Osteoblast (primary cell): ENCODE results near the gene RILP. TPM values are rescaled to one million over a fixed set of nuclear protein-coding genes. Genes with fewer than 3 reads are reported as not detected.
"Not testable (repeated sequence)": the region's sequence is repeated elsewhere in the genome, so short reads cannot be mapped to it uniquely, and the experiment has no call there.

ENCODE experiments used
- DNase-seq: peaks from one replicate; pipeline ENCODE4 v3.0.0; 2011; ENCODE audit warnings: low spot score, mixed read lengths; ENCODE audit not compliant: insufficient read length; ENCODE audit errors: missing footprints
- H2AFZ ChIP-seq: 2 replicates; pipeline ENCODE4 v1.6.0; 2011; ENCODE audit warnings: mild to moderate bottlenecking, low read length
- H3K27ac ChIP-seq: 2 replicates; pipeline ENCODE4 v1.5.1; 2011; ENCODE audit warnings: mild to moderate bottlenecking, low read depth, low read length, moderate library complexity
- H3K27me3 ChIP-seq: 2 replicates; pipeline ENCODE4 v1.6.0; 2012; ENCODE audit warnings: mild to moderate bottlenecking, control low read depth, inconsistent platforms, low read length, moderate library complexity; ENCODE audit not compliant: insufficient read depth
- H3K36me3 ChIP-seq: 2 replicates; pipeline ENCODE4 v1.5.1; 2011; ENCODE audit warnings: mild to moderate bottlenecking, low read length, control low read depth, moderate library complexity; ENCODE audit not compliant: insufficient read depth
- H3K4me1 ChIP-seq: 2 replicates; pipeline ENCODE4 v1.5.1; 2011; ENCODE audit warnings: mild to moderate bottlenecking, low read length, control low read depth, moderate library complexity; ENCODE audit not compliant: insufficient read depth
- H3K4me2 ChIP-seq: 2 replicates; pipeline ENCODE4 v1.6.0; 2011; ENCODE audit warnings: mild to moderate bottlenecking, low read length; ENCODE audit not compliant: insufficient read depth
- H3K4me3 ChIP-seq: fragments of 200-600 bp; sonication (generic); 3 replicates; pipeline ENCODE4 v1.5.1; 2012; ENCODE audit warnings: mild to moderate bottlenecking, low read length, inconsistent platforms; ENCODE audit not compliant: insufficient read depth
- H3K79me2 ChIP-seq: 2 replicates; pipeline ENCODE4 v1.6.0; 2012; ENCODE audit warnings: mild to moderate bottlenecking, low read length, control low read depth, inconsistent platforms; ENCODE audit not compliant: insufficient read depth
- H3K9me3 ChIP-seq: 2 replicates; pipeline ENCODE4 v1.5.1; 2011; ENCODE audit warnings: low read depth, low read length, control low read depth
- H4K20me1 ChIP-seq: 2 replicates; pipeline ENCODE4 v1.6.0; 2012; ENCODE audit warnings: mild to moderate bottlenecking, low read length, control low read depth; ENCODE audit not compliant: insufficient read depth
- CTCF ChIP-seq: IDR thresholded peaks from 2 replicates; pipeline ENCODE4 v1.5.1; 2011; ENCODE audit warnings: mild to moderate bottlenecking, low read depth, low read length, moderate library complexity; ENCODE audit errors: extremely low read depth
- total RNA-seq: library from RNA; depleted of rRNA; stranded (reverse); fragments of >200 nt; gene quantifications from 2 replicates; pipeline ENCODE4 v1.2.3, GENCODE V29; 2012

The RILP gene
- total RNA-seq, 1 donor: 11.6 TPM

GRCh38 chr17:1690544-1691221, 41.0 kb upstream of the RILP start:
- Histone ChIP-seq H3K4me2 (no peak overlapping the region), H3K79me2 (no peaks in the 10 kb centered on the region), H3K9me3 (no peaks in the 10 kb centered on the region), H4K20me1 (no peaks in the 10 kb centered on the region), H3K36me3 (no peaks in the 10 kb centered on the region), H2AFZ (no peak overlapping the region), H3K4me3 (no peak overlapping the region), H3K27ac (no peak overlapping the region), H3K27me3 (no peaks in the 10 kb centered on the region), H3K4me1 (no peaks in the 10 kb centered on the region)
- TF ChIP-seq CTCF: no peak
- no peak for DNase-seq

- H3K4me3 ChIP-seq, H3K4me2 ChIP-seq, H3K9me3 ChIP-seq, H2AFZ ChIP-seq, H3K36me3 ChIP-seq, DNase-seq, H4K20me1 ChIP-seq, H3K4me1 ChIP-seq, H3K27ac ChIP-seq, H3K27me3 ChIP-seq: not testable (repeated sequence)
- peaks cover 12% of the 10 kb centered on the region for H3K79me2 ChIP-seq
Measured at GRCh38 chr17:1688405-1688804, 38.7 kb upstream of the RILP start.

GRCh38 chr17:1686086-1686485, 36.4 kb upstream of the RILP start:
- no peak overlapping the region for H3K4me3 ChIP-seq
- no peak overlapping the region for H3K4me2 ChIP-seq
- H3K27ac ChIP-seq: no peak overlapping the region
- no peaks in the 10 kb centered on the region for H3K9me3 ChIP-seq
- no peaks in the 10 kb centered on the region for H3K27me3 ChIP-seq
- peaks cover 24% of the 10 kb centered on the region for H3K36me3 ChIP-seq
- peaks cover 9% of the 10 kb centered on the region for H3K4me1 ChIP-seq
- peaks cover 35% of the 10 kb centered on the region for H3K79me2 ChIP-seq
- DNase-seq: peak; percentile 75
- H2AFZ ChIP-seq: no peak overlapping the region
- H4K20me1 ChIP-seq: peaks cover 16% of the 10 kb centered on the region
- TF ChIP-seq CTCF: no peak

GRCh38 chr17:1684378-1685189, 34.9 kb upstream of the RILP start, which contains the start of gene PRPF8:
TSS of gene PRPF8 (minus strand) at chr17:1684867. CDS start at chr17:1684571, 296 bp downstream.
- Histone ChIP-seq H2AFZ (peak within 1 kb of the TSS; percentile 100), H3K36me3 (peaks cover 39% of the 10 kb centered on the region), H3K4me1 (peaks cover 9% of the 10 kb centered on the region), H3K79me2 (peaks cover 50% of the 10 kb centered on the region), H3K27ac (peak within 1 kb of the TSS; percentile 77), H4K20me1 (peaks cover 28% of the 10 kb centered on the region), H3K4me2 (peak within 1 kb of the TSS; percentile 99), H3K9me3 (no peaks in the 10 kb centered on the region), H3K4me3 (peak within 1 kb of the TSS; percentile 96), H3K27me3 (no peaks in the 10 kb centered on the region)
- DNase-seq: peak; percentile 100
- no peak for TF ChIP-seq CTCF
